SU-DHL-6 (cell line): Measurements from ENCODE around the gene RPTOR.

Experiments
- H2AFZ ChIP-seq: fragments of 200-600 bp; sonication (generic); 2 replicates; pipeline ENCODE4 v1.6.1; 2014; ENCODE audit warnings: low read depth, mild to moderate bottlenecking, moderate library complexity, mixed read lengths, antibody characterized with exemption, low read length; ENCODE audit not compliant: severe bottlenecking
- H3F3A ChIP-seq: fragments of 200-600 bp; shearing (Covaris generic); 2 replicates; pipeline ENCODE4 v1.6.0; 2016; ENCODE audit warnings: antibody characterized with exemption, mild to moderate bottlenecking; ENCODE audit not compliant: insufficient read depth
- H3K27ac ChIP-seq: fragments of 200-600 bp; sonication (generic); 2 replicates; pipeline ENCODE4 v1.5.1; 2016; ENCODE audit warnings: low read depth, mild to moderate bottlenecking, low read length, moderate library complexity, mixed read lengths
- H3K27me3 ChIP-seq: fragments of 200-600 bp; sonication (generic), shearing (Covaris generic); 2 replicates; pipeline ENCODE4 v1.6.0; 2014; ENCODE audit warnings: mild to moderate bottlenecking, low read length
- H3K36me3 ChIP-seq: fragments of 200-600 bp; sonication (generic); 2 replicates; pipeline ENCODE4 v1.6.1; 2014; ENCODE audit warnings: mild to moderate bottlenecking, low read length, mixed read lengths
- H3K4me2 ChIP-seq: fragments of 300-600, 200-600 bp; shearing (Covaris generic), sonication (generic); 2 replicates; pipeline ENCODE4 v1.6.0; 2014; ENCODE audit warnings: low read length, low read depth, mild to moderate bottlenecking; ENCODE audit not compliant: poor library complexity, severe bottlenecking
- H3K4me3 ChIP-seq: fragments of 200-600 bp; sonication (generic); 2 replicates; pipeline ENCODE4 v1.5.1; 2014; ENCODE audit warnings: antibody characterized with exemption, low read length, mild to moderate bottlenecking, mixed read lengths; ENCODE audit not compliant: insufficient read depth, poor library complexity, severe bottlenecking
- H3K79me2 ChIP-seq: fragments of 200-600 bp; sonication (generic); 2 replicates; pipeline ENCODE4 v1.6.1; 2014; ENCODE audit warnings: mild to moderate bottlenecking, low read length, moderate library complexity; ENCODE audit not compliant: insufficient read depth
- H3K9ac ChIP-seq: fragments of 200-600 bp; sonication (generic); 2 replicates; pipeline ENCODE4 v1.7.0; 2014; ENCODE audit warnings: mild to moderate bottlenecking, low read length
- H3K9me2 ChIP-seq: fragments of 200-600 bp; sonication (generic); replicated peaks from 2 replicates; pipeline ENCODE4 v1.6.1; 2014; ENCODE audit warnings: low read length; ENCODE audit not compliant: insufficient read depth
- H3K9me3 ChIP-seq: fragments of 200-600 bp; sonication (generic); 2 replicates; pipeline ENCODE4 v1.6.1; 2014; ENCODE audit warnings: low read length, mixed read lengths; ENCODE audit not compliant: insufficient read depth
- H4K20me1 ChIP-seq: fragments of 200-600 bp; sonication (generic); 2 replicates; pipeline ENCODE4 v1.6.1; 2014; ENCODE audit warnings: low read depth, mild to moderate bottlenecking, antibody characterized with exemption, low read length, moderate library complexity, mixed read lengths
- EZH2phosphoT487 ChIP-seq: fragments of 200-600 bp; sonication (generic), shearing (Covaris generic); conservative IDR thresholded peaks from 2 replicates; pipeline ENCODE4 v1.6.1; 2018; ENCODE audit warnings: mild to moderate bottlenecking, antibody characterized with exemption, low read length, moderate library complexity, mixed read lengths
- TF ChIP-seq, protein P1 (sequence below): fragments of 200-600 bp; sonication (generic); IDR thresholded peaks from one replicate; pipeline ENCODE4 v1.5.1; 2017; ENCODE audit warnings: antibody characterized with exemption, mild to moderate bottlenecking, low read length, moderate library complexity; ENCODE audit not compliant: insufficient read depth, poor library complexity, severe bottlenecking

RPTOR gene

DNA sequence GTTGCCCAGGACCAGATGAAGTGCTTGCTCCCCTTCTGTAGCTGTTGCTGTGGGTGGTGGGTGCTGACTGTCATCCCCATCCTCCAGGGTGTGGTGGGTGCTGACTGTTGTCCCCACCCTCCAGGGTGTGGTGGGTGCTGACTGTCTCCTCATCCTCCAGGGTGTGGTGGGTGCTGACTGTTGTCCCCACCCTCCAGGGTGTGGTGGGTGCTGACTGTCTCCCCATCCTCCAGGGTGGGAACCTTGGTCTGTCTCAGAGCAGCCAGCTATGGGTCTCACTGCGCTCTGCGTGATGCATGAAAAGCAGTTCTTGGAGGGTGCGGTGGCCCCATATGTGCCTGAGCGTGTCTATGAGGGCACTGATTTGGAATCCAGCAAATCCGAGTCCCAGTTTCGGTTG is 163.8 kb downstream of the RPTOR start:
- Histone ChIP-seq H3K27ac (no peak overlapping the region), H3K9me3 (no peaks in the 10 kb centered on the region), H3K9ac (no peak overlapping the region), H3K4me3 (no peak overlapping the region), H3K9me2 (no peaks in the 10 kb centered on the region), H3K79me2 (peaks cover 11% of the 10 kb centered on the region), H2AFZ (no peak overlapping the region), H4K20me1 (no peaks in the 10 kb centered on the region), H3K36me3 (no peaks in the 10 kb centered on the region), H3K27me3 (no peaks in the 10 kb centered on the region), H3F3A (no peaks in the 10 kb centered on the region), H3K4me2 (no peak overlapping the region)
- no peak for TF ChIP-seq EZH2phosphoT487
- TF ChIP-seq, protein P1, sequence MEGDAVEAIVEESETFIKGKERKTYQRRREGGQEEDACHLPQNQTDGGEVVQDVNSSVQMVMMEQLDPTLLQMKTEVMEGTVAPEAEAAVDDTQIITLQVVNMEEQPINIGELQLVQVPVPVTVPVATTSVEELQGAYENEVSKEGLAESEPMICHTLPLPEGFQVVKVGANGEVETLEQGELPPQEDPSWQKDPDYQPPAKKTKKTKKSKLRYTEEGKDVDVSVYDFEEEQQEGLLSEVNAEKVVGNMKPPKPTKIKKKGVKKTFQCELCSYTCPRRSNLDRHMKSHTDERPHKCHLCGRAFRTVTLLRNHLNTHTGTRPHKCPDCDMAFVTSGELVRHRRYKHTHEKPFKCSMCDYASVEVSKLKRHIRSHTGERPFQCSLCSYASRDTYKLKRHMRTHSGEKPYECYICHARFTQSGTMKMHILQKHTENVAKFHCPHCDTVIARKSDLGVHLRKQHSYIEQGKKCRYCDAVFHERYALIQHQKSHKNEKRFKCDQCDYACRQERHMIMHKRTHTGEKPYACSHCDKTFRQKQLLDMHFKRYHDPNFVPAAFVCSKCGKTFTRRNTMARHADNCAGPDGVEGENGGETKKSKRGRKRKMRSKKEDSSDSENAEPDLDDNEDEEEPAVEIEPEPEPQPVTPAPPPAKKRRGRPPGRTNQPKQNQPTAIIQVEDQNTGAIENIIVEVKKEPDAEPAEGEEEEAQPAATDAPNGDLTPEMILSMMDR, result no peak

DNA sequence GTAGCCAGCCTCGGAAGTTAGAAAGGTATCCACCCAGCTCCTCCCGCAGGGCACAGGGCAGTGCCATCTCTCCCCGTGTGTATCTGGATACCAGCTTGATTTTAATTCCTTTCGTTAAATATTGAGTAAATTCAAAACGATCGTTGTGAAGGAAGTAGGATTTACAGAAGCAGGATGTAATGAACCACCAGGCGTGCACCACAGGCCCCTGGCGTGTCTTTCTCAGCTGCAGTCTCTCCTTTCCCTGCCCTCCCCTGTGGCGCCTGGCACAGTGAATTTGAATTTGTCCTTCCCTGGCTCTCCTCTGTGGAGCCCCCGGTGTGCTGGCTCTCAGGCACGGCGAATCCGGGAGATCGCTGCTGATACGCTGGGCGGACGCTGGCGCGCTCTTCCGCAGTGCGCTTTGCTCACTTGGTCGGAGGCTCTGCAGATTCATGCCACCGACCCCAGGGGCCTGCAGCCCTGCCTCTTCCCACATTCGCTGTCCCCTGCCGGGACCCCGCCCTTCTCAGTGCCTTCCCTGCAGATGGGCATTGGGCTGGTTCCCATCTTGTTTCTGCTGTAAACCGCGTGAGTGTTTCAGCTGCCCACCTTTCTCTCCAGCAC is 164.6 kb downstream of the RPTOR start:
- TF ChIP-seq, protein P1, result no peak
- no peak for TF ChIP-seq EZH2phosphoT487
- H3K9me2 ChIP-seq, result no peaks in the 10 kb centered on the region
- no peaks in the 10 kb centered on the region for H4K20me1 ChIP-seq
- H3K27ac ChIP-seq, result no peak overlapping the region
- H3K27me3 ChIP-seq, result no peaks in the 10 kb centered on the region
- no peaks in the 10 kb centered on the region for H3K36me3 ChIP-seq
- H3K4me3 ChIP-seq, result no peak overlapping the region
- H3F3A ChIP-seq, result no peaks in the 10 kb centered on the region
- H2AFZ ChIP-seq, result no peak overlapping the region
- H3K9me3 ChIP-seq, result no peaks in the 10 kb centered on the region
- H3K4me2 ChIP-seq, result no peak overlapping the region
- peaks cover 11% of the 10 kb centered on the region for H3K79me2 ChIP-seq
- no peak overlapping the region for H3K9ac ChIP-seq

DNA sequence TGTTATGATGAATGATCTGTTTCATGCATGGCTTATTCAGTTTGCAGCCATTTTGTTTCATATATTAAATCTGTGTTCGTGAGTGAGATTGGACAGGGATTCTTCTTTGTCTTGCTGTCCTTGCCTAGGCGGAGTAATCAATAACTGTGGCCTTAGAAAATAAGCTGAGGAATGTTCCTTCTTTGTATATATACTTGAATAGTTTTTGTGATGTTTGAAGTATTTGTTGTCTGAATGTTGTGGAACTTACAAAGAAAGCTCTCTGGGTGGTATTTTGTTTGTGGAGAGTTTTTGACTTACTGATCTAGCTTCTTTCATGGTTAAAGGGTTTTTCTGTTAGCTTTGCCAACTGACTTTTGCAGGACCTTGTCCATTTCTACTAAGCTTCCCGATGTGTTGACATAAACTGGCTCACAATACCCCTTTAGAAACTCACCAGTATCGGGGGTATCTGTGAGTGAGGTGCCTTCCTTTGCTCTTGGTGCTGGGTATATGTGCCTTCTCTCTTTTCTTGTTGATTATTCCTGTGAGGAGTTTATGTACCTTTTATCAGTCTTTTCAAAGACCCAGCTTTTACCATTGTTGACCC is 166.2 kb downstream of the RPTOR start:
- Histone ChIP-seq H3K79me2 (peaks cover 11% of the 10 kb centered on the region), H3K4me3 (no peak overlapping the region), H3K9me2 (no peaks in the 10 kb centered on the region), H3F3A (no peaks in the 10 kb centered on the region), H3K9me3 (no peaks in the 10 kb centered on the region), H2AFZ (no peak overlapping the region), H3K4me2 (no peak overlapping the region), H4K20me1 (no peaks in the 10 kb centered on the region), H3K36me3 (no peaks in the 10 kb centered on the region), H3K27ac (no peak overlapping the region), H3K27me3 (no peaks in the 10 kb centered on the region), H3K9ac (no peak overlapping the region)
- TF ChIP-seq EZH2phosphoT487, result no peak
- TF ChIP-seq, protein P1, result no peak
